Thyroid gland (tissue), 4 donors: Measurements from ENCODE around the gene ITGA2B. TPM values are rescaled to one million over a fixed set of nuclear protein-coding genes. Genes with fewer than 3 reads are reported as not detected.
"Not testable (repeated sequence)": the region's sequence is repeated elsewhere in the genome, so short reads cannot be mapped to it uniquely, and the experiment has no call there.

ENCODE experiments used
- DNase-seq, 2 donors: peaks; one replicate each; pipeline ENCODE4 v3.0.0-alpha.2; 2019
- H3K27ac ChIP-seq, 3 donors: fragments of 200-600 bp; sonication (generic); 1 replicate in 2 of 3; 2 replicates in 1 of 3; pipeline ENCODE4 v1.5.1; 2016 to 2019; ENCODE audit warnings: mild to moderate bottlenecking in 1 of 3, moderate library complexity in 1 of 3
- H3K27me3 ChIP-seq: fragments of 200-600 bp; sonication (generic); one replicate; pipeline ENCODE4 v1.5.1; 2019
- H3K36me3 ChIP-seq, 2 donors: fragments of 200-600 bp; sonication (generic); one replicate each; pipeline ENCODE4 v1.5.1; 2016 to 2019
- H3K4me1 ChIP-seq, 2 donors: fragments of 200-600 bp; sonication (generic); one replicate each; pipeline ENCODE4 v1.5.1; 2017 to 2019
- H3K4me3 ChIP-seq, 3 donors: fragments of 200-600 bp; sonication (generic); replicated peaks in 1 of 3; 1 replicate in 2 of 3; 2 replicates in 1 of 3; pipeline ENCODE4 v1.5.1; 2016; ENCODE audit warnings: mild to moderate bottlenecking in 1 of 3
- H3K9me3 ChIP-seq: fragments of 200-600 bp; sonication (generic); one replicate; pipeline ENCODE4 v1.5.1; 2017
- CTCF ChIP-seq, 6 experiments: fragments of 200-600 bp in 3 of 6; fragments of 450-650 bp in 3 of 6; sonication (generic) in 3 of 6; IDR thresholded peaks; one replicate each; pipeline ENCODE4 v1.5.1; 2016 to 2019; ENCODE audit warnings: antibody characterized with exemption in 6 of 6, mild to moderate bottlenecking in 2 of 6, inconsistent platforms in 1 of 6, moderate library complexity in 1 of 6
- POLR2A ChIP-seq, 2 donors: fragments of 450-650 bp; IDR thresholded peaks; one replicate each; pipeline ENCODE4 v1.6.1; 2017; ENCODE audit warnings: antibody characterized with exemption in 2 of 2, mild to moderate bottlenecking in 2 of 2, moderate library complexity in 1 of 2
- WGBS, 2 donors: methylation state at CpG; one replicate each; pipeline ENCODE4 v1.1.5; 2017; 5-methylcytosine and 5-hydroxymethylcytosine counted together
- intact Hi-C: fragments of 100-400 bp; cut with DNase I; formaldehyde crosslinking; loops from one replicate; pipeline ENCODE4 v1.15.1; 2023
- total RNA-seq, 4 donors: library from RNA; depleted of rRNA; stranded (reverse); fragments of >200 nt; gene quantifications; one replicate each; pipeline ENCODE4 v1.2.3, GENCODE V29; 2016

ITGA2B gene
- total RNA-seq, 4 donors from 2014 or later = 2.0 to 4.6 (median 3.3) TPM

- H3K9me3 ChIP-seq = no peaks in the 10 kb centered on the region
- H3K27me3 ChIP-seq = no peaks in the 10 kb centered on the region
- no peak for DNase-seq
- WGBS, 2 donors = 97% methylated on average over 36 to 41 of the region's 41 CpGs
- intact Hi-C loops = no loop called here
- H3K27ac ChIP-seq = no peak overlapping the region
- no peaks in the 10 kb centered on the region for H3K4me1 ChIP-seq
- H3K4me3 ChIP-seq = no peak overlapping the region
- peaks cover 21 to 29% of the 10 kb centered on the region in 2 donors for H3K36me3 ChIP-seq
- no peak for TF ChIP-seq POLR2A (IDR thresholded peaks at IDR 0.05)
- TF ChIP-seq CTCF (IDR thresholded peaks at IDR 0.05) = no peak
Observed at GRCh38 chr17:44398692-44399691, 9.5 kb upstream of the ITGA2B start.

- 93 to 94% methylated on average over 8 of the region's 8 CpGs for WGBS, 2 donors
- H3K27ac ChIP-seq = no peak overlapping the region
- intact Hi-C loops = no loop called here
- DNase-seq = no peak
- no peak overlapping the region for H3K4me3 ChIP-seq
- H3K9me3 ChIP-seq = no peaks in the 10 kb centered on the region
- peaks cover 21 to 25% of the 10 kb centered on the region in 2 donors for H3K36me3 ChIP-seq
- no peaks in the 10 kb centered on the region for H3K27me3 ChIP-seq
- peaks cover 0 to 5% of the 10 kb centered on the region in 2 donors for H3K4me1 ChIP-seq
- TF ChIP-seq CTCF (IDR thresholded peaks at IDR 0.05) (no peak), POLR2A (IDR thresholded peaks at IDR 0.05) (no peak)
Observed at GRCh38 chr17:44397479-44398440, 8.3 kb upstream of the ITGA2B start.

- Histone ChIP-seq H3K27ac (no peak overlapping the region), H3K36me3 (peaks cover 21 to 25% of the 10 kb centered on the region in 2 donors), H3K4me1 (peaks cover 0 to 5% of the 10 kb centered on the region in 2 donors), H3K4me3 (no peak overlapping the region), H3K27me3 (no peaks in the 10 kb centered on the region), H3K9me3 (no peaks in the 10 kb centered on the region)
- WGBS, 2 donors = 95 to 97% methylated on average over 5 of the region's 5 CpGs
- TF ChIP-seq CTCF (IDR thresholded peaks at IDR 0.05) = no peak
- no peak for TF ChIP-seq POLR2A (IDR thresholded peaks at IDR 0.05)
- intact Hi-C loops = no loop called here
- no peak for DNase-seq
Observed at GRCh38 chr17:44396946-44397345, 7.5 kb upstream of the ITGA2B start.

GRCh38 chr17:44394833-44395232 lies 5.4 kb upstream of the ITGA2B start:
- Histone ChIP-seq H3K4me3 (no peak overlapping the region), H3K9me3 (no peaks in the 10 kb centered on the region), H3K4me1 (peaks cover 0 to 5% of the 10 kb centered on the region in 2 donors), H3K27me3 (no peaks in the 10 kb centered on the region), H3K36me3 (peaks cover 6 to 7% of the 10 kb centered on the region in 2 donors), H3K27ac (no peak overlapping the region)
- TF ChIP-seq POLR2A (IDR thresholded peaks at IDR 0.05) (no peak), CTCF (IDR thresholded peaks at IDR 0.05) (no peak)
- intact Hi-C loops = no loop called here
- no peak for DNase-seq
- WGBS, 2 donors = 95 to 98% methylated on average over 2 of the region's 2 CpGs

DNA sequence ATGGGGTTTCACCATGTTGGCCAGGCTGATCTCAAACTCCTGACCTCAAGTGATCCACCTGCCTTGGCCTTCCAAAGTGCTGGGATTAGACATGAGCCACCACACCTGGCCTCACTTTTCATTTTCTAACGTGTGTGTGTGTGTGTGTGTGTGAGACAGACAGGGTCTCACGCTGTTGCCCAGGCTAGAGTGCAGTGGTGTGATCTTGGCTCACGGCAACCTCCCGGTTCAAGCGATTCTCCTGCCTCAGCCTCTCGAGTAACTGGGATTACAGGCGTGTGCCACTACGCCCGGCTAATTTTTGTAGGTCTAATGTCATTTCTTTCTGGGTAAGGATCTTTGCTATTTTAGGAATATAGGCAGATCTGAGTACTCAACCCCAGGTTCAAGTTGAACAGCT lies 4.7 kb upstream of the ITGA2B start:
- H3K36me3 ChIP-seq, DNase-seq, H3K4me3 ChIP-seq, H3K4me1 ChIP-seq, H3K27ac ChIP-seq, H3K9me3 ChIP-seq, intact Hi-C loops, H3K27me3 ChIP-seq: not testable (repeated sequence)
- 92 to 94% methylated on average over 9 of the region's 9 CpGs for WGBS, 2 donors
